Tibial artery (tissue), 4 donors: ENCODE measurements around the gene CYGB.
"Not testable (repeated sequence)": the region's sequence is repeated elsewhere in the genome, so short reads cannot be mapped to it uniquely, and the experiment has no call there.

Experiments
- DNase-seq, 2 donors: peaks; one replicate each; pipeline ENCODE4 v3.0.0-alpha.2; 2019
- H3K27ac ChIP-seq, 2 donors: fragments of 200-600 bp; sonication (generic) in 1 of 2; 1 replicate in 1 of 2; 2 replicates in 1 of 2; pipeline ENCODE4 v1.5.1; 2018 to 2019; ENCODE audit warnings: mild to moderate bottlenecking in 1 of 2
- H3K27me3 ChIP-seq, 2 donors: fragments of 200-600 bp; sonication (generic) in 1 of 2; one replicate each; pipeline versions ENCODE4 v1.5.1 to v1.6.0; 2016 to 2019
- H3K36me3 ChIP-seq, 3 donors: fragments of 200-600 bp; sonication (generic) in 2 of 3; one replicate each; pipeline ENCODE4 v1.5.1; 2016 to 2019; ENCODE audit warnings: mild to moderate bottlenecking in 2 of 3
- H3K4me1 ChIP-seq, 4 donors: fragments of 200-600 bp; sonication (generic) in 2 of 4; 1 replicate in 3 of 4; 2 replicates in 1 of 4; pipeline ENCODE4 v1.5.1; 2016 to 2019
- H3K4me3 ChIP-seq, 2 donors: fragments of 200-600 bp; sonication (generic) in 1 of 2; 1 replicate in 1 of 2; 2 replicates in 1 of 2; pipeline ENCODE4 v1.5.1; 2018 to 2019; ENCODE audit warnings: mild to moderate bottlenecking in 2 of 2
- H3K9me3 ChIP-seq, 3 donors: fragments of 200-600 bp; sonication (generic) in 1 of 3; one replicate each; pipeline ENCODE4 v1.5.1; 2016 to 2019
- CTCF ChIP-seq, 2 experiments: fragments of 200-600 bp in 1 of 2; fragments of 450-650 bp in 1 of 2; IDR thresholded peaks; one replicate each; pipeline ENCODE4 v1.5.1; 2017 to 2019; ENCODE audit warnings: antibody characterized with exemption in 2 of 2, mild to moderate bottlenecking in 1 of 2, moderate library complexity in 1 of 2
- intact Hi-C: fragments of 100-400 bp; cut with DNase I; formaldehyde crosslinking; loops from one replicate; pipeline ENCODE4 v1.15.0; 2023; ENCODE audit warnings: low total_unique reads

Gene CYGB

GRCh38 chr17:76523084-76524037 lies 14.1 kb downstream of the CYGB start:
- H3K9me3 ChIP-seq: no peaks in the 10 kb centered on the region
- H3K27ac ChIP-seq: no peak overlapping the region
- no peaks in the 10 kb centered on the region for H3K36me3 ChIP-seq
- H3K4me1 ChIP-seq: peaks cover 0 to 21% (median 10%) of the 10 kb centered on the region in 4 donors
- DNase-seq: no peak
- no peak overlapping the region for H3K4me3 ChIP-seq
- peaks cover 0 to 48% of the 10 kb centered on the region in 2 donors for H3K27me3 ChIP-seq
- peak; percentile 99 to 100 for TF ChIP-seq CTCF (IDR thresholded peaks at IDR 0.05)
- intact Hi-C loops: loop anchor here (2.0 to 10.0 kb wide), 3 partner anchors 23 to 191 kb away; partner anchors contain the start of gene MXRA7

DNA sequence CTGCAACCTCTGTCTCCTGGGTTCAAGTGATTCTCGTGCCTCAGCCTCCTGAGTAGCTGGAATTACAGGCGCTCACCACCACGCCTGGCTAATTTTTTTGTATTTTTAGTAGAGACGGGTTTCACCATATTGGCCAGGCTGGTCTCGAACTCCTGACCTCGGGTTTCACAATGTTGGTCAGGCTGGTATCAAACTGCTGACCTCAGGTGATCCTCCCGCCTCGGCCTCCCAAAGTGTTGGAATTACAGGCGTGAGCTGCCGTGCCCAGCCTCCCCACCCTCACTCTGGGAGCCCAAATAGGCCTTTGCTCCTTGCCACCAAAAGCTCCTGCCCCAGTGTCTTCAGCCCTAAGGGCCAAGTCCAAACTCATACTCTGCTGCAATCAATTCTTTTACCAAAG lies 15.8 kb downstream of the CYGB start:
- peaks cover 0 to 45% of the 10 kb centered on the region in 2 donors for H3K27me3 ChIP-seq
- DNase-seq, H3K36me3 ChIP-seq, H3K9me3 ChIP-seq, H3K27ac ChIP-seq, H3K4me3 ChIP-seq: not testable (repeated sequence)
- H3K4me1 ChIP-seq: peaks cover 0 to 11% (median 0%) of the 10 kb centered on the region in 4 donors
- intact Hi-C loops: loop anchor here (2.0 to 10.0 kb wide), 3 partner anchors 25 to 193 kb away; partner anchors contain the start of gene MXRA7

GRCh38 chr17:76521262-76521661 lies 16.2 kb downstream of the CYGB start:
- no peak overlapping the region for H3K4me3 ChIP-seq
- intact Hi-C loops: loop anchor here (10.0 kb wide), 1 partner anchor 194 kb away; the partner anchor contains the start of gene MXRA7
- H3K36me3 ChIP-seq: no peaks in the 10 kb centered on the region
- no peak for DNase-seq
- H3K27me3 ChIP-seq: peaks cover 0 to 45% of the 10 kb centered on the region in 2 donors
- H3K27ac ChIP-seq: no peak overlapping the region
- no peaks in the 10 kb centered on the region for H3K9me3 ChIP-seq
- no peak for TF ChIP-seq CTCF (IDR thresholded peaks at IDR 0.05)
- H3K4me1 ChIP-seq: peaks cover 0 to 11% (median under 1%) of the 10 kb centered on the region in 4 donors

DNA sequence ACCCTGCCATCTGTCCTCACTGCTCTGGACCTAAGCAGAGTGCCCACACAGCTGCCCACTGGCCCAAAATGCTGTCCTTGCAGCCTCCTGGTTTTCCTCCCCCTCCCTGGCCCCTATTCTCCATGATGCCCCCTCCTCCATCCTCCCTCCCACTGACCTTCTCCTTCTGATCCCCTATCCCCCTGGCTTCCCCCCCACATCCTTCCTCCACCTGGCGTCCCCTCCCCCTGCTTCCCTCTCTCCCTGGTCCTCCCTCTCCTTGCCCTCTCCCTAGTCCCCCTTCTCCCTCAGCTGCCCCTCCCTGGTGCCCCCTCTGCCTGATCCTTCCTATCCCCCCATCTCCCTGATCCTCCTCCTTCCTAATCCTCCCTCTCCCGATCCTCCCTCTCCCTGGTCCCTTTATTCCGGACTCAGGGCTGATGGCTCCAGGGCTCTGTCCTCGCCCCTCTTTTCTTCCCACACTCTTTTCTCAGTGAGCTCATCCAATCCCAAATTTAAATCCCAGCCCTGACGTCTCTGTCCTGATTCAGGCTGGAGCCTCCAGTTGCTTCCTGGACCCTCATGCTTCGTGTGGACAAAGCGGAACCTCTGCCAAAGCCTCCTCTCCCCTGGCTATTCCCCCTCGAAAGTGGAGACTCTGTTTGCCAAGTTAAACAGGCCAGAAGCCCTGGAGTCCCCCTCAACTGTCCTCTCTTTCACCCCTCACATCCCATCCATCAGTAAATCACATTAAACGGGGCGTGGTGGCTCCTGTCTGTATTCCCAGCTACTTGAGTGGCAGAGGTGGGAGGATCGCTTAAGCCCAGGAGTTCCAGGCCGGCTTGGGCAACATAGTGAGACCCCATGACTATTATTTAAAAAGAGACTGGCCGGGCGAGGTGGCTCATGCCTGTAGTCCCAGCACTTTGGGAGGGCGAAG lies 18.2 kb downstream of the CYGB start:
- Histone ChIP-seq H3K36me3 (no peaks in the 10 kb centered on the region), H3K9me3 (no peaks in the 10 kb centered on the region), H3K27me3 (peaks cover 0 to 45% of the 10 kb centered on the region in 2 donors), H3K4me3 (no peak overlapping the region), H3K4me1 (peaks cover 0 to 16% (median 6%) of the 10 kb centered on the region in 4 donors), H3K27ac (no peak overlapping the region)
- intact Hi-C loops: no loop called here
- no peak for TF ChIP-seq CTCF (IDR thresholded peaks at IDR 0.05)
- no peak for DNase-seq

DNA sequence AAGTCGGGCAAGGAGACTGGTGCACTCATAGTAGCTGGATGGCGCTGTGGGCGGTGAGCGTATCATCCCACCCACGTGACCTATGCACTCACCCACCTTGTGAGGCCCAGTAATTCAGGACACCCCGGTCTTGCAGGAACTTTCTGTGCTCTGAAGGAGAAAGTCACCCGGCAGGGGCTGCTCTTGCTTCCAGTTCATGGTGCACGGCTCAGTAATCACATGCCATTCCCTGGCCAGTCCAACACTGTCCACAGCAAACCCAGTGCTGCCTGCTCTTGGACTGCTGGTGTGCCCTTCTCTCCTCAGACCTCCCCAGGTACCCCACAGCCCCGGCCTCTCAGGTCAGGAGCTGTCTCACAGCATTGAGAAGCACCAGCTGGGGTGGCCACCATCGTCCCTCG lies 19.9 kb downstream of the CYGB start:
- DNase-seq: no peak
- Histone ChIP-seq H3K27ac (no peak overlapping the region), H3K4me3 (no peak overlapping the region), H3K4me1 (peaks cover 0 to 16% (median 4%) of the 10 kb centered on the region in 4 donors), H3K27me3 (peaks cover 0 to 37% of the 10 kb centered on the region in 2 donors), H3K9me3 (no peaks in the 10 kb centered on the region), H3K36me3 (no peaks in the 10 kb centered on the region)
- no peak for TF ChIP-seq CTCF (IDR thresholded peaks at IDR 0.05)
- intact Hi-C loops: no loop called here
